B cell (primary cell): Measurements from ENCODE around the gene ADCY2. TPM values are rescaled to one million over a fixed set of nuclear protein-coding genes. Genes with fewer than 3 reads are reported as not detected.

Experiments
- ATAC-seq: fragments of 200-7000 bp; cut with Tn5 transposase; one replicate; pipeline ENCODE4 v1.10.0; 2021; ENCODE audit warnings: low read depth, mild to moderate bottlenecking, moderate number of reproducible peaks, moderate library complexity
- CTCF ChIA-PET: fragments of 350-600 bp; sonication (Branson Sonifier 250); formaldehyde crosslinking; loops from one replicate; lab custom pipeline; 2021; ENCODE audit warnings: antibody characterized with exemption, inconsistent platforms; lab: Charles Lee
- POLR2A ChIA-PET: fragments of 350-600 bp; sonication (Branson Sonifier 250); formaldehyde crosslinking; loops from one replicate; lab custom pipeline; 2021; ENCODE audit warnings: antibody characterized with exemption; lab: Charles Lee
- DNase-seq: peaks from one replicate; pipeline ENCODE4 v3.0.0; 2013
- H2AFZ ChIP-seq: 2 replicates; pipeline ENCODE4 v1.6.1; 2012; ENCODE audit warnings: mild to moderate bottlenecking, low read depth, low read length; ENCODE audit not compliant: insufficient read depth, poor library complexity, severe bottlenecking
- H3K27ac ChIP-seq, 2 donors: 1 replicate in 1 of 2; 2 replicates in 1 of 2; pipeline ENCODE4 v1.5.1; 2012 to 2013; ENCODE audit warnings: low read length in 2 of 2, mild to moderate bottlenecking in 2 of 2, moderate library complexity in 1 of 2
- H3K27me3 ChIP-seq, 4 experiments: fragments of 200-600 bp in 1 of 4; sonication (generic) in 1 of 4; replicated peaks in 1 of 4; 1 replicate in 2 of 4; 2 replicates in 2 of 4; pipeline versions ENCODE4 v1.6.1 to v1.7.0; 2013 to 2016; ENCODE audit warnings: low read length in 3 of 4, mild to moderate bottlenecking in 2 of 4, mixed read lengths in 1 of 4, moderate library complexity in 1 of 4; ENCODE audit not compliant: insufficient read depth in 4 of 4, control insufficient read depth in 3 of 4; ENCODE audit errors: control extremely low read depth in 1 of 4
- H3K36me3 ChIP-seq, 2 experiments: replicated peaks in 1 of 2; 1 replicate in 1 of 2; 2 replicates in 1 of 2; pipeline versions ENCODE4 v1.6.1 to v1.7.1; 2013; ENCODE audit warnings: low read length in 1 of 2; ENCODE audit not compliant: insufficient read depth in 2 of 2, control insufficient read depth in 1 of 2; ENCODE audit errors: control extremely low read depth in 1 of 2, extremely low read depth in 1 of 2
- H3K4me1 ChIP-seq, 2 donors: fragments of 200-600 bp in 1 of 2; sonication (generic) in 1 of 2; 1 replicate in 1 of 2; 2 replicates in 1 of 2; pipeline versions ENCODE4 v1.5.1 to v1.6.1; 2013 to 2017; ENCODE audit warnings: low read length in 2 of 2; ENCODE audit not compliant: control insufficient read depth in 2 of 2, insufficient read depth in 2 of 2
- H3K4me2 ChIP-seq: replicated peaks from 2 replicates; pipeline ENCODE3; 2012; ENCODE audit warnings: mild to moderate bottlenecking, low read depth, low read length; ENCODE audit not compliant: poor library complexity, severe bottlenecking
- H3K4me3 ChIP-seq, 5 experiments: fragments of 200-600 bp in 1 of 5; sonication (generic) in 1 of 5; 1 replicate in 3 of 5; 2 replicates in 2 of 5; pipeline versions ENCODE4 v1.5.1 to v1.7.0; 2011 to 2016; ENCODE audit warnings: low read length in 4 of 5, mild to moderate bottlenecking in 4 of 5, low read depth in 2 of 5, control low read depth in 1 of 5, moderate library complexity in 1 of 5; ENCODE audit not compliant: insufficient read depth in 1 of 5; ENCODE audit errors: control extremely low read depth in 1 of 5, extremely low read depth in 1 of 5
- H3K79me2 ChIP-seq: fragments of 200-600 bp; sonication (generic); one replicate; pipeline ENCODE4 v1.6.0; 2016; ENCODE audit warnings: low read length; ENCODE audit not compliant: control insufficient read depth, insufficient read depth
- H3K9ac ChIP-seq: fragments of 200-600 bp; sonication (generic); 2 replicates; pipeline ENCODE4 v1.6.1; 2017; ENCODE audit warnings: mild to moderate bottlenecking, low read length, moderate library complexity
- H3K9me3 ChIP-seq, 3 donors: one replicate each; pipeline versions ENCODE4 v1.6.1 to v1.7.1; 2013; ENCODE audit warnings: low read length in 2 of 3; ENCODE audit not compliant: control insufficient read depth in 2 of 3, insufficient read depth in 1 of 3; ENCODE audit errors: control extremely low read depth in 1 of 3
- H4K20me1 ChIP-seq: 2 replicates; pipeline ENCODE4 v1.6.0; 2012; ENCODE audit warnings: mild to moderate bottlenecking, low read length; ENCODE audit not compliant: insufficient read depth, control insufficient read depth, poor library complexity, severe bottlenecking
- H3K27ac Mint-ChIP-seq: one replicate; pipeline ENCODE4 v1.8.0; 2021; ENCODE audit warnings: mixed read lengths
- H3K27me3 Mint-ChIP-seq: one replicate; pipeline ENCODE4 v1.8.0; 2021; ENCODE audit warnings: mixed read lengths
- H3K4me1 Mint-ChIP-seq: one replicate; pipeline ENCODE4 v1.8.0; 2021; ENCODE audit warnings: mixed read lengths
- H3K4me3 Mint-ChIP-seq: one replicate; pipeline ENCODE4 v1.8.0; 2021; ENCODE audit warnings: mixed read lengths
- H3K9me3 Mint-ChIP-seq: one replicate; pipeline ENCODE4 v1.8.0; 2022; ENCODE audit warnings: mixed read lengths; ENCODE audit not compliant: insufficient read depth
- CTCF ChIP-seq: fragments of 200-600 bp; IDR thresholded peaks from one replicate; pipeline ENCODE4 v1.8.0; 2022; ENCODE audit warnings: antibody characterized with exemption, mild to moderate bottlenecking
- EZH2 ChIP-seq: IDR thresholded peaks from 2 replicates; pipeline ENCODE4 v1.6.1; 2012; ENCODE audit warnings: borderline replicate concordance, low read depth, mild to moderate bottlenecking, moderate library complexity, low read length; ENCODE audit not compliant: insufficient read depth, poor library complexity, severe bottlenecking
- WGBS: methylation state at CpG from one replicate; pipeline ENCODE4 v1.1.5; 2013; ENCODE audit warnings: missing lambda C conversion rate; ENCODE audit not compliant: insufficient coverage; 5-methylcytosine and 5-hydroxymethylcytosine counted together
- intact Hi-C: fragments of 100-400 bp; cut with micrococcal nuclease; formaldehyde crosslinking; loops from one replicate; pipeline ENCODE4 v1.10.0; 2022
- polyA plus RNA-seq: library from polyadenylated mRNA; depleted of rRNA; stranded (reverse); fragments of >200 nt; gene quantifications from 2 replicates; pipeline ENCODE4 v1.2.3, GENCODE V29; 2012
- total RNA-seq, 2 donors: library from RNA; stranded (reverse); fragments of 120-200 nt in 1 of 2; gene quantifications; 1 replicate in 1 of 2; 2 replicates in 1 of 2; pipeline versions ENCODE4 v1.2.3 to v1.2.4, GENCODE V29; 2013 to 2022

Gene ADCY2
- total and polyA plus RNA-seq, 2 donors (not counting 1 experiment from before 2014, with no cell fraction given), result not detected

GRCh38 chr5:7610531-7611177 lies 214.7 kb downstream of the ADCY2 start:
- no peaks in the 10 kb centered on the region for H3K79me2 ChIP-seq
- ChIA-PET CTCF (no interaction called here), POLR2A (no interaction called here)
- no peaks in the 10 kb centered on the region for H3K27me3 Mint-ChIP-seq
- no peak overlapping the region for H3K27ac ChIP-seq
- no peaks in the 10 kb centered on the region for H4K20me1 ChIP-seq
- intact Hi-C loops, result no loop called here
- H3K4me3 Mint-ChIP-seq, result no peak overlapping the region
- 86% methylated on average over 1 of the region's 2 CpGs for WGBS
- DNase-seq (no peak), ATAC-seq (no peak)
- H3K9me3 Mint-ChIP-seq, result peaks cover 3% of the 10 kb centered on the region
- TF ChIP-seq EZH2 (no peak), CTCF (no peak)
- H3K4me1 Mint-ChIP-seq, result no peaks in the 10 kb centered on the region
- H3K9ac ChIP-seq, result no peak overlapping the region
- no peaks in the 10 kb centered on the region for H3K36me3 ChIP-seq
- H3K4me3 ChIP-seq, result no peak overlapping the region
- no peak overlapping the region for H3K4me2 ChIP-seq
- no peak overlapping the region for H3K27ac Mint-ChIP-seq
- H3K27me3 ChIP-seq, result no peaks in the 10 kb centered on the region
- H2AFZ ChIP-seq, result no peak overlapping the region
- no peaks in the 10 kb centered on the region for H3K4me1 ChIP-seq
- H3K9me3 ChIP-seq, result peaks cover 0 to 3% (median 0%) of the 10 kb centered on the region in 3 donors

GRCh38 chr5:7611518-7611917 lies 215.6 kb downstream of the ADCY2 start:
- Mint-ChIP-seq H3K27ac (no peak overlapping the region), H3K4me3 (no peak overlapping the region), H3K4me1 (no peaks in the 10 kb centered on the region), H3K27me3 (no peaks in the 10 kb centered on the region), H3K9me3 (peaks cover 3% of the 10 kb centered on the region)
- DNase-seq (no peak), ATAC-seq (no peak)
- Histone ChIP-seq H3K4me1 (no peaks in the 10 kb centered on the region), H2AFZ (no peak overlapping the region), H3K27me3 (no peaks in the 10 kb centered on the region), H3K27ac (no peak overlapping the region), H3K9me3 (peaks cover 0 to 3% (median 0%) of the 10 kb centered on the region in 3 donors), H3K4me3 (no peak overlapping the region), H3K4me2 (no peak overlapping the region), H4K20me1 (no peaks in the 10 kb centered on the region), H3K9ac (no peak overlapping the region), H3K36me3 (no peaks in the 10 kb centered on the region), H3K79me2 (no peaks in the 10 kb centered on the region)
- intact Hi-C loops, result no loop called here
- TF ChIP-seq EZH2 (no peak), CTCF (no peak)
- POLR2A ChIA-PET, result no interaction called here
- no CpG with 5 or more reads among the region's 1 CpG for WGBS
- CTCF ChIA-PET, result no interaction called here
